Activated gamma-delta T cell treated with anti-CD3 and anti-CD28 coated beads, Interleukin-2, amount 50 U/mL, for 16 hours (primary cell): Measurements from ENCODE around the gene UBE2R2.
"Not testable (repeated sequence)": the region's sequence is repeated elsewhere in the genome, so short reads cannot be mapped to it uniquely, and the experiment has no call there.

ENCODE experiments used
- DNase-seq: peaks from one replicate; pipeline ENCODE4 v3.0.0-alpha.2; 2020; ENCODE audit warnings: low read depth

Gene UBE2R2

GRCh38 chr9:33927694-33928093, 110.7 kb downstream of the UBE2R2 start:
- no peak for DNase-seq

GRCh38 chr9:33931326-33931725, 114.4 kb downstream of the UBE2R2 start:
- no peak for DNase-seq

GRCh38 chr9:33932078-33932807, 115.3 kb downstream of the UBE2R2 start:
- no peak for DNase-seq

GRCh38 chr9:33934188-33934878, 117.4 kb downstream of the UBE2R2 start:
- DNase-seq: no peak

- DNase-seq: no peak
These were observed 123.2 kb downstream of the UBE2R2 start for GRCh38 chr9:33939924-33940874.

GRCh38 chr9:33942471-33943083, 125.6 kb downstream of the UBE2R2 start:
- no peak for DNase-seq

GRCh38 chr9:33943389-33943788, 126.4 kb downstream of the UBE2R2 start:
- DNase-seq: no peak

GRCh38 chr9:33946779-33947535, 130.0 kb downstream of the UBE2R2 start:
- DNase-seq: no peak

- DNase-seq: no peak
These were observed 133.4 kb downstream of the UBE2R2 start for GRCh38 chr9:33950371-33950770.

GRCh38 chr9:33952066-33952465, 135.1 kb downstream of the UBE2R2 start:
- DNase-seq: no peak

- DNase-seq: no peak
These were observed 139.6 kb downstream of the UBE2R2 start for GRCh38 chr9:33956544-33956943.

GRCh38 chr9:33959725-33960124, 142.8 kb downstream of the UBE2R2 start:
- DNase-seq: no peak

GRCh38 chr9:33962468-33962867, 145.5 kb downstream of the UBE2R2 start:
- not testable (repeated sequence) for DNase-seq

- DNase-seq: no peak
These were observed 147.3 kb downstream of the UBE2R2 start for GRCh38 chr9:33964086-33964768.
